ENCODE data around the gene NEGR1.

GRCh38 chr1:71695821-71696220 is 586.5 kb downstream of the NEGR1 start:
- TF ChIP-seq CTCF (IDR thresholded peaks at IDR 0.05; ENCODE audit: low read depth, low read length, missing input control) = no peak
- no peak for TF ChIP-seq RAD21 (IDR thresholded peaks at IDR 0.05)
- TF ChIP-seq REST (IDR thresholded peaks at IDR 0.05) = no peak
- TF ChIP-seq JUND (IDR thresholded peaks at IDR 0.05) = no peak
- no peak for TF ChIP-seq EGR1 (IDR thresholded peaks at IDR 0.05; ENCODE audit: low read depth in 2 of 2)
- no peak for TF ChIP-seq ATF3 (IDR thresholded peaks at IDR 0.05)
